Myocyte (in vitro differentiated cells): ENCODE results near the gene DPH1. TPM values are rescaled to one million over a fixed set of nuclear protein-coding genes. Genes with fewer than 3 reads are reported as not detected.
A peak's percentile ranks its signal among the peaks of the same experiment; 100 is the strongest.

Experiments used
- DNase-seq: peaks from one replicate; pipeline ENCODE4 v3.0.0-alpha.2; 2012; ENCODE audit warnings: low read depth
- total RNA-seq: library from RNA; depleted of rRNA; stranded (reverse); fragments of >200 nt; gene quantifications from 2 replicates; pipeline ENCODE4 v1.2.3, GENCODE V29; 2014

Gene DPH1
- total RNA-seq, 1 donor from 2014 or later: 39.4 TPM

DNA sequence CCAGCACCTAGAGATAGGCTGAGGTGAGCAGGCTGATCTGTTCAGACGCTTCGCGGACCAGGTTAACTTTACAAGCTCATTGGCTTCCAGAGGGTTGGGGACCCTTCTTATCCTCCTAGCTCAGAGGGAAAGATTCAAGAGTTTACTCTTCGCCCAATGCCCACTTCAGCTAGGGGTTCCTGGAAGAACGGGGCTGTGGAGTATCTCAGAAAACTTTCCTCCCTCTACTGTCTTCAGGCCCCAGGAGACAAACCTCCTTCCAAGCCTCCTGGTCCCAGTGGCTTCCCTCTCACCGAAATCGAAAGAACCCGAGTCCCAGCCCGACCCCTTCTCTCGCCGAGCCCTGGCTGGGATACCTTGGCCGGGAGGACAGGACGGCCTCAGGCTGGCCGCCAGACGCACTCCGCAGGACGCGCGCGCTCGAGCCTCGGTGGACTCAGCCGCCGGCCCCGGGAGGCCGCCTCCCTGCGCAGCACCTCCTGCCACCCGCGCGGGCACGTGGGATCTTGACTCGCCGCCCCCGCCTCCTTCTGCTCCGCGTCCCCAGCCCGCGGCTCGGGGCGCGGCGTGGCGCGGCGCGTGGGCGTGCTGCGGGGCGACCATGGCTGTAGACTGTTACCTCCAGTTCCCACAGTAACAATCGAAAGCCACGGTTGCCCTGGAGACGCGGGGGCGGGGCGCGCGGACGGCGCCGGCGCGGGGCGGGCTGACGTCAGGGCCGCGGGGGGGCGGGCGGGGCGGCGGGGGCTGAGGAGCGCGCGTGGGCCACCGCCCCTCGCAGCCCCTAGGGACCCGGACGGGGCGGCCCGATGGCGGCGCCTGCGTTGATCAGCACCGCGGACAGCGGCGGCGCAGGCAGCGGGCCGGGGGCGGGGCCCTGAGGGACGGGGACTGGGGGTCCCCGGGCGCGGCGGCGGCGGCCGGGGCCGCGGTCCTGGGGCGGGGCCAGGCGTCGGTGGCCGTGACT is 19.7 kb downstream of the DPH1 start:
- DNase-seq: peak; percentile 83

DNA sequence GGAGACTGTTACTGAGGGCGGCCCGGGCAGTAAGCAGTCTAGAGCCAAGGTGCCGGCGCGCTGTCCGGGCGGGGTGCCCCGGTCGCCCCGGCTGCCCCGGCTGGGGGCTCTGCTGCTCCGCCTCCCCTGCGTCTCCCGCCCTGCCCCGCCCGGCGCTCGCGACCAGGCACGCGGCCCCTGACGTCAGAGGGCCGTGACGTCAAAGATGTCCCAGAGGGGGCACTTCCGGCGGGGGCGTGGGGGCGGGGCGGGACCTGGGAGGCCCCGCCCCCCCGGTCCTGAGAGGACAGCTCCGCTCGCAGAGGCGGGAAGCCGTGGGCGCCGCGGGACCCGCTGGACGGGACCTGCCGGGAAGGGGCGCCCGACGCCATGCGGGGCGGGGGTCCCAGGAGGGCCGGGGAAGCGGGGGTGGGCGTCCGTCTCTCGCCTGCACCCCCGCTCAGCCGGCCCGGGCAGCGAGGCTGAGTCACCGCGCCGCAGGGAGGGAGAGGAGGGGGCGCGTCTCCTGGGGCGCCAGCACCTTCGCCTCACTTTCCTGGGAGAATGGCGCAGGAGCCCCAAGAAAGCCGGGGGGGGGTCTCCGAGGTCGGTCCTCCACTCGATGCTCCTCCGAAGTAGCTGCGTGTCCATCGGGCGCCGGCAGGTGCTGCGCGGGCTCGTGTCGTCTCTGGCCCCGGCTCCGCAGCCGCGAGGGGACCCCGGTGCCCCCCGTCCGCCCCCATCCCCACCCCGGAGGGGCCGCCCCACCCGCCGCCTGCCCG is 20.5 kb downstream of the DPH1 start:
- DNase-seq: peak; percentile 65

- no peak for DNase-seq
Observed at GRCh38 chr17:2051061-2051932, 21.3 kb downstream of the DPH1 start.

- DNase-seq: no peak
Observed at GRCh38 chr17:2051933-2052559, 22.1 kb downstream of the DPH1 start.

GRCh38 chr17:2053380-2054261 is 23.7 kb downstream of the DPH1 start:
- no peak for DNase-seq

DNA sequence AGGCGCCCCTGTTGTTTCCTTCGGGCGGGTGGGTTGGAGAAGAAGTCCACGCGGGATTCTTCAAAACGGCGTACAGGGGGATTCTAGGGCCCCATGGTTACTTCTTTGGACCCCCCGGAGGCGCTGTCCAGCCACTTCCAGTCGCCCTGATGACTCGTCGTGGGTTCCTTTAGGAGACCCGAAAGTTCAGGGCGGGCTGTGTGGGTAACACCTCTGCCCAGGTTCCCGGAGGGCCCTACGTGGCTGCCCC is 24.2 kb downstream of the DPH1 start:
- no peak for DNase-seq

DNA sequence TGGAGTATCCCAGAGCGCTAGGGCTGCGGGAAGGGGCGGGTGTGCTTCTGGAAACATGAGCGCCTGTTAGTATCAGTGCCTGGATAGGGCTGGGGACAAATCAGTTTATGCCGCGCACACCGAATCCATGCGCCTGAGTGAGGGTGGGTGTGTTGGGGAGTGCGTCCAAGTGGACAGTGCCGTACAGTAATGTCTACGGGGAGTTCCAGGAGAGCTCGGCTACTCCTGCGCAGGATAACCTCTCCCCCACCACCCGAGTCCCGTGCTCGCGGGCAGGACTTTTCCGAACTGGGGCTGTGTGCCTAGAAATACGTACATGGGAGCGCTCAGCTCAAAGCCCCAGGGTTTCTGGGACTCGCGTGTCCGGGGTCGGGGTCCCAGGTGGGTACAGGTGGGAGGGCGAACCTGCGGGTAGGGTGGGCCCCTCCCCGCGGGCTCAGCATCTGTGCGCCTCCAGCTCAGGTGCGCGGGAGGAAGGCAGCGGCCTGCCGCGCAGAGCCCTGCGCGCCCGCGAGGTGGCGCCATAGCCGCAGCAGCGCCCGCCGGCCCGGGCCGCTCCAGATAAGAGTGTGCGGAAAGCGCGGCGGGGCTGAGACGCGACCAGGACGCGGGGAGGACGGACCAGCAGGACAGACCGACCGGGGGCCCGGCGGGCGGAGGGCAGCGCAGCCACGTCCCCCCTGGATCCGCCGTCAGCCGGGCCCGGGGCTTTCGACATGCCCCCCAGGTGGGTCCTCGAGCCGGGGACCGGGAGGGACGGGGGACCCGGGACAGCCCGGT is 24.7 kb downstream of the DPH1 start, which contains the start of gene HIC1:
HIC1 (plus strand) TSS at position 592 of the 780 bp plus-strand sequence. CDS start 1,588 bp downstream, outside the sequence.
- peak; percentile 65 for DNase-seq

DNA sequence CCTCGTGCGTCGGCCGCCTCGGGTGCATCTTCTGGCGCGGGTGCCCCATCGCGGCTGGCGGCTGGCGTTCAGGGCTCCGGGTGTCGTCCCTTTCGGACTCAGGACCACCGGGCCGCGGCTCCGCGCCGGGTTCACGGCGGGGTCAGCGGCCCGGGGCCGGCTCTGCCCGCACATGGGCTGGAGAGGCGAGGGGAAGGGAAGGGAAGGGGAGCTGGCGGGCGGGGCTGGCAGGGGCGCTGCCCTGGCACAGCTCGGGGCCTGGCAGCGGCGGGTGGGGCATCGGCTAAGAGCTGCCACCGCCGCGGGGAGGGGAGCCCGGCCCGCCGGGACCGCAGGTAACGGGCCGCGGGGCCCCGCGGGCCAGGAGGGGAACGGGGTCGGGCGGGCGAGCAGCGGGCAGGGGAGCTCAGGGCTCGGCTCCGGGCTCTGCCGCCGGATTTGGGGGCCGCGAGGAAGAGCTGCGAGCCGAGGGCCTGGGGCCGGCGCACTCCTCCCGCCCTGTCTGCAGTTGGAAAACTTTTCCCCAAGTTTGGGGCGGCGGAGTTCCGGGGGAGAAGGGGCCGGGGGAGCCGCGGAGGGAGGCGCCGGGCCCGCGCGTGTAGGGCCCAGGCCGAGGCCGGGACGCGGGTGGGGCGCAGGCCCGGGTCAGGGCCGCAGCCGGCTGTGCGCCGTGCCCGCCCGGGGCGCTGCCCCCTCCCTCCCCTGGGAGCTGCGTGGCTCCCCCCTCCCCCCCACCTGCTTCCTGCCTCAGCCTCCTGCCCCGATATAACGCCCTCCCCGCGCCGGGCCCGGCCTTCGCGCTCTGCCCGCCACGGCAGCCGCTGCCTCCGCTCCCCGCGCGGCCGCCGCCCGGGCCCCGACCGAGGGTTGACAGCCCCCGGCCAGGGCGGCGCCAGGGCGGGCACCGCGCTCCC is 25.6 kb downstream of the DPH1 start:
- no peak for DNase-seq

DNA sequence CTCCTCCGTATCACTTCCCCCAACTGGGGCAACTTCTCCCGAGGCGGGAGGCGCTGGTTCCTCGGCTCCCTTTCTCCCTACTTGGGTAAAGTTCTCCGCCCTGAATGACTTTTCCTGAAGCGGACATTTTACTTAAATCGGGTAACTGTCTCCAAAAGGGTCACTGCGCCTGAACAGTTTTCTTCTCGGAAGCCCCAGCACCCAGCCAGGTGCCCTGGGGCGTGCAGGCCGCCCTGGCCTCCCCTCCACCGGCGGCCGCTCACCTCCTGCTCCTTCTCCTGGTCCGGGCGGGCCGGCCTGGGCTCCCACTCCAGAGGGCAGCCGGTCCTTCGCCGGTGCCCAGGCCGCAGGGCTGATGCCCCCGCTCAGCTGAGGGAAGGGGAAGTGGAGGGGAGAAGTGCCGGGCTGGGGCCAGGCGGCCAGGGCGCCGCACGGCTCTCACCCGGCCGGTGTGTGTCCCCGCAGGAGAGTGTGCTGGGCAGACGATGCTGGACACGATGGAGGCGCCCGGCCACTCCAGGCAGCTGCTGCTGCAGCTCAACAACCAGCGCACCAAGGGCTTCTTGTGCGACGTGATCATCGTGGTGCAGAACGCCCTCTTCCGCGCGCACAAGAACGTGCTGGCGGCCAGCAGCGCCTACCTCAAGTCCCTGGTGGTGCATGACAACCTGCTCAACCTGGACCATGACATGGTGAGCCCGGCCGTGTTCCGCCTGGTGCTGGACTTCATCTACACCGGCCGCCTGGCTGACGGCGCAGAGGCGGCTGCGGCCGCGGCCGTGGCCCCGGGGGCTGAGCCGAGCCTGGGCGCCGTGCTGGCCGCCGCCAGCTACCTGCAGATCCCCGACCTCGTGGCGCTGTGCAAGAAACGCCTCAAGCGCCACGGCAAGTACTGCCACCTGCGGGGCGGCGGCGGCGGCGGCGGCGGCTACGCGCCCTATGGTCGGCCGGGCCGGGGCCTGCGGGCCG is 26.5 kb downstream of the DPH1 start:
- DNase-seq: no peak

DNA sequence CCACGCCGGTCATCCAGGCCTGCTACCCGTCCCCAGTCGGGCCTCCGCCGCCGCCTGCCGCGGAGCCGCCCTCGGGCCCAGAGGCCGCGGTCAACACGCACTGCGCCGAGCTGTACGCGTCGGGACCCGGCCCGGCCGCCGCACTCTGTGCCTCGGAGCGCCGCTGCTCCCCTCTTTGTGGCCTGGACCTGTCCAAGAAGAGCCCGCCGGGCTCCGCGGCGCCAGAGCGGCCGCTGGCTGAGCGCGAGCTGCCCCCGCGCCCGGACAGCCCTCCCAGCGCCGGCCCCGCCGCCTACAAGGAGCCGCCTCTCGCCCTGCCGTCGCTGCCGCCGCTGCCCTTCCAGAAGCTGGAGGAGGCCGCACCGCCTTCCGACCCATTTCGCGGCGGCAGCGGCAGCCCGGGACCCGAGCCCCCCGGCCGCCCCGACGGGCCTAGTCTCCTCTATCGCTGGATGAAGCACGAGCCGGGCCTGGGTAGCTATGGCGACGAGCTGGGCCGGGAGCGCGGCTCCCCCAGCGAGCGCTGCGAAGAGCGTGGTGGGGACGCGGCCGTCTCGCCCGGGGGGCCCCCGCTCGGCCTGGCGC is 27.3 kb downstream of the DPH1 start:
- DNase-seq: no peak

- no peak for DNase-seq
Observed at GRCh38 chr17:2057760-2058585, 28.0 kb downstream of the DPH1 start.

DNA sequence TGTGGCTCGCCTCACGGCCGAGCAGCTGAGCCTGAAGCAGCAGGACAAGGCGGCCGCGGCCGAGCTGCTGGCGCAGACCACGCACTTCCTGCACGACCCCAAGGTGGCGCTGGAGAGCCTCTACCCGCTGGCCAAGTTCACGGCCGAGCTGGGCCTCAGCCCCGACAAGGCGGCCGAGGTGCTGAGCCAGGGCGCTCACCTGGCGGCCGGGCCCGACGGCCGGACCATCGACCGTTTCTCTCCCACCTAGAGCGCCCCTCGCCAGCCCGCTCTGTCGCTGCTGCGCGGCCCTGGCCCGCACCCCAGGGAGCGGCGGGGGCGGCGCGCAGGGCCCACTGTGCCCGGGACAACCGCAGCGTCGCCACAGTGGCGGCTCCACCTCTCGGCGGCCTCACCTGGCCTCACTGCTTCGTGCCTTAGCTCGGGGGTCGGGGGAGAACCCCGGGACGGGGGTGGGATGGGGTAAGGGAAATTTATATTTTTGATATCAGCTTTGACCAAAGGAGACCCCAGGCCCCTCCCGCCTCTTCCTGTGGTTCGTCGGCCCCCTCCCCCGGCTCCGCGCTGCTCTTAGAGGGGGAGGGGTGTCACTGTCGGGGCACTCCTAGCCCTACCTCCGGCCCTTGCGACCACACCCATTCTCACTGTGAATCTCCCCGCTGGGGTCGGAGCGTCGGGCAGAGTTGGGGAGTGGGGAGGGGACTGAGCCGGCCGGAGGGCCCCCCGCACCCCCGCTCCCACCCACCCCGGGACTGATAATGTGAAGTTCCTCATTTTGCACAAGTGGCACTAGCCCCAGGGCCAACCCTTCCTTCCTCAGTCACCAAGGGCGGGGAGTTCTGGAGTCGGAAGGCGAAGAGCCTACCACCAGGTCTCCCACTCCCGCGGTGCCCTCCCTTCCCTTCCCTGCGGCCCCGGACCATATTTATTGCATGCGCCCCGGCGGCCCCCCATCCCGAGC is 28.9 kb downstream of the DPH1 start:
- no peak for DNase-seq

DNA sequence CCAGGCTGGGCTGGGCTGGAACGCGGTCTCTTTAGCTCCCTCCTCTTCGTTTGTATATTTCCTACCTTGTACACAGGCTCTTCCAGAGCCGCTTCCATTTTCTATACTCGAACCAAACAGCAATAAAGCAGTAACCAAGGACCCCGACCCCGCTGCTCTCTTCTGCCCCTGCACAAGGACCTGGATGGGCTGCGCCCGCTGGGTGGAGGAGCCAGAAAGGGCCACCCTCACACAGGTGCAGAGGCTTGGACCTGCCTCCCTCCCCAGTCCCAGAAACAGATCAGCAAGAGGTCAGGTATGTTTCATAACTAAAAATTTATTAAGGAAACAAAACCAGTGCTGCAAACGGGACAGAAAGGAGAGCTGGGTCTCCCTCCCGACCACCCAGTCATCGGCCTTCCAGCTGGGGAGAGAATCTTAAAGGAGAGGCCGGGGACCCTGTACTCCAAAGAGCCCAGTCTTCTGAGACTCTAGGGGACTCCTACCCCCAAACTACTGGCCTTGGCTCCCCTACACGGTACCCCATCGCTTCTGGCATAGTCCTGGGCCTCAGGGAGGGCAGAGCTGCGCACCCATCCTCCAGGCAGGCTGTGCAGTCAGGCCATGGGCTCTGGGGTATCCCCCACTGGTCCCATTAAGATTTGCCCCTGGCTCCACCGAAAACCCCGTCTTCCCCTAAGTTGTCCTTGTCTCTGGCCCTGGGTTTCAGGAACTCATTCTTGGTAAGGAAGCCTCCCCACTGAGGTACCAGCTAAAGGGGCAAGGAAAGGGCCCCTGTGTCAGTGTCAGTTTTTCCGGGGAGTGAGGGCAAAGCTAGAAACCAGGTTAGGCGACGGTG is 29.8 kb downstream of the DPH1 start:
- no peak for DNase-seq

GRCh38 chr17:2060385-2060658 is 30.4 kb downstream of the DPH1 start:
- no peak for DNase-seq
